Activated gamma-delta T cell (primary cell): ENCODE results near the gene HNRNPAB.

Experiments
- DNase-seq: peaks from one replicate; lab custom pipeline; 2025; lab: John Stamatoyannopoulos, UW

The HNRNPAB gene

GRCh38 chr5:178230879-178231538, 26.7 kb downstream of the HNRNPAB start:
- DNase-seq, result no peak

GRCh38 chr5:178231539-178232123, 27.3 kb downstream of the HNRNPAB start:
- no peak for DNase-seq

- DNase-seq, result peak; percentile 66
Measured at GRCh38 chr5:178232124-178232919, 28.0 kb downstream of the HNRNPAB start, which contains the start of gene PHYKPL. Gene PHYKPL (minus strand): TSS chr5:178232802. CDS start chr5:178232550, 252 bp downstream.

- no peak for DNase-seq
Measured at GRCh38 chr5:178232920-178233429, 28.6 kb downstream of the HNRNPAB start.

GRCh38 chr5:178234121-178234749, 29.9 kb downstream of the HNRNPAB start:
- DNase-seq, result no peak

GRCh38 chr5:178234750-178235587, 30.6 kb downstream of the HNRNPAB start:
- DNase-seq, result no peak

- DNase-seq, result no peak
Measured at GRCh38 chr5:178235588-178235974, 31.2 kb downstream of the HNRNPAB start.

- DNase-seq, result no peak
Measured at GRCh38 chr5:178236126-178236525, 31.8 kb downstream of the HNRNPAB start.

- DNase-seq, result no peak
Measured at GRCh38 chr5:178236679-178237078, 32.3 kb downstream of the HNRNPAB start.

- no peak for DNase-seq
Measured at GRCh38 chr5:178237431-178238312, 33.3 kb downstream of the HNRNPAB start.

GRCh38 chr5:178238313-178238635, 33.9 kb downstream of the HNRNPAB start:
- no peak for DNase-seq

- peak; percentile 39 for DNase-seq
Measured at GRCh38 chr5:178238711-178239592, 34.6 kb downstream of the HNRNPAB start.

GRCh38 chr5:178239626-178240301, 35.4 kb downstream of the HNRNPAB start:
- peak; percentile 35 for DNase-seq

GRCh38 chr5:178240341-178240741, 36.0 kb downstream of the HNRNPAB start:
- DNase-seq, result peak; percentile 22

GRCh38 chr5:178240766-178241165, 36.4 kb downstream of the HNRNPAB start:
- DNase-seq, result no peak

- DNase-seq, result no peak
Measured at GRCh38 chr5:178241231-178241663, 36.9 kb downstream of the HNRNPAB start.

- no peak for DNase-seq
Measured at GRCh38 chr5:178241688-178242231, 37.4 kb downstream of the HNRNPAB start.

GRCh38 chr5:178242416-178242815, 38.1 kb downstream of the HNRNPAB start:
- no peak for DNase-seq
